Karpas-422 (cell line): Measurements from ENCODE around the gene THSD1. TPM values are rescaled to one million over a fixed set of nuclear protein-coding genes. Genes with fewer than 3 reads are reported as not detected.

Experiments used
- DNase-seq: peaks from one replicate; pipeline ENCODE4 v3.0.0-alpha.2; 2015
- H2AFZ ChIP-seq: fragments of 200-600 bp; sonication (generic); 2 replicates; pipeline ENCODE4 v1.6.1; 2014; ENCODE audit warnings: antibody characterized with exemption, low read length, mixed read lengths
- H3K27ac ChIP-seq: fragments of 200-600 bp; sonication (generic); 2 replicates; pipeline ENCODE4 v1.5.1; 2014; ENCODE audit warnings: mild to moderate bottlenecking, low read length, moderate library complexity
- H3K27me3 ChIP-seq: fragments of 200-600 bp; sonication (generic); 2 replicates; pipeline ENCODE4 v1.6.1; 2014; ENCODE audit warnings: low read length, mixed read lengths
- H3K36me3 ChIP-seq: fragments of 200-600 bp; sonication (generic); 2 replicates; pipeline ENCODE4 v1.6.1; 2014; ENCODE audit warnings: low read length, mixed read lengths; ENCODE audit not compliant: insufficient read depth
- H3K4me1 ChIP-seq: fragments of 200-600 bp; sonication (generic); 2 replicates; pipeline ENCODE4 v1.6.1; 2014; ENCODE audit warnings: mild to moderate bottlenecking, low read length, mixed read lengths
- H3K4me2 ChIP-seq: fragments of 200-600 bp; sonication (generic); 2 replicates; pipeline ENCODE4 v1.6.1; 2014; ENCODE audit warnings: low read length, low read depth, mild to moderate bottlenecking; ENCODE audit not compliant: poor library complexity, severe bottlenecking
- H3K4me3 ChIP-seq: fragments of 200-600 bp; sonication (generic); 2 replicates; pipeline ENCODE4 v1.5.1; 2014; ENCODE audit warnings: mild to moderate bottlenecking, antibody characterized with exemption, low read length, mixed read lengths
- H3K79me2 ChIP-seq: fragments of 200-600 bp; sonication (generic); 2 replicates; pipeline ENCODE4 v1.6.1; 2014; ENCODE audit warnings: mild to moderate bottlenecking, low read length, mixed read lengths
- H3K9ac ChIP-seq: fragments of 200-600 bp; sonication (generic); 2 replicates; pipeline ENCODE4 v1.6.0; 2014; ENCODE audit warnings: low read length
- H3K9me2 ChIP-seq: fragments of 200-600 bp; sonication (generic), shearing (Covaris generic); replicated peaks from 2 replicates; pipeline ENCODE4 v1.6.0; 2014; ENCODE audit warnings: mild to moderate bottlenecking, low read length, moderate library complexity; ENCODE audit not compliant: insufficient read depth
- H3K9me3 ChIP-seq: fragments of 300-700, 200-600 bp; sonication (generic); 2 replicates; pipeline ENCODE4 v1.6.1; 2014; ENCODE audit warnings: low read length, mixed read lengths
- H4K20me1 ChIP-seq: fragments of 200-600 bp; sonication (generic); 2 replicates; pipeline ENCODE4 v1.6.1; 2014; ENCODE audit warnings: mild to moderate bottlenecking, antibody characterized with exemption, low read length, low read depth; ENCODE audit not compliant: insufficient read depth
- total RNA-seq: library from RNA; depleted of rRNA; stranded (reverse); fragments of >200 nt; shearing (Covaris generic); gene quantifications from 2 replicates; pipeline ENCODE4 v1.2.3, GENCODE V29; 2014; ENCODE audit warnings: low replicate concordance; rRNA removed

THSD1 gene, protein sequence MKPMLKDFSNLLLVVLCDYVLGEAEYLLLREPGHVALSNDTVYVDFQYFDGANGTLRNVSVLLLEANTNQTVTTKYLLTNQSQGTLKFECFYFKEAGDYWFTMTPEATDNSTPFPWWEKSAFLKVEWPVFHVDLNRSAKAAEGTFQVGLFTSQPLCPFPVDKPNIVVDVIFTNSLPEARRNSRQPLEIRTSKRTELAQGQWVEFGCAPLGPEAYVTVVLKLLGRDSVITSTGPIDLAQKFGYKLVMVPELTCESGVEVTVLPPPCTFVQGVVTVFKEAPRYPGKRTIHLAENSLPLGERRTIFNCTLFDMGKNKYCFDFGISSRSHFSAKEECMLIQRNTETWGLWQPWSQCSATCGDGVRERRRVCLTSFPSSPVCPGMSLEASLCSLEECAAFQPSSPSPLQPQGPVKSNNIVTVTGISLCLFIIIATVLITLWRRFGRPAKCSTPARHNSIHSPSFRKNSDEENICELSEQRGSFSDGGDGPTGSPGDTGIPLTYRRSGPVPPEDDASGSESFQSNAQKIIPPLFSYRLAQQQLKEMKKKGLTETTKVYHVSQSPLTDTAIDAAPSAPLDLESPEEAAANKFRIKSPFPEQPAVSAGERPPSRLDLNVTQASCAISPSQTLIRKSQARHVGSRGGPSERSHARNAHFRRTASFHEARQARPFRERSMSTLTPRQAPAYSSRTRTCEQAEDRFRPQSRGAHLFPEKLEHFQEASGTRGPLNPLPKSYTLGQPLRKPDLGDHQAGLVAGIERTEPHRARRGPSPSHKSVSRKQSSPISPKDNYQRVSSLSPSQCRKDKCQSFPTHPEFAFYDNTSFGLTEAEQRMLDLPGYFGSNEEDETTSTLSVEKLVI
- 1.1 and 1.6 TPM in 2 replicates for total RNA-seq

DNA sequence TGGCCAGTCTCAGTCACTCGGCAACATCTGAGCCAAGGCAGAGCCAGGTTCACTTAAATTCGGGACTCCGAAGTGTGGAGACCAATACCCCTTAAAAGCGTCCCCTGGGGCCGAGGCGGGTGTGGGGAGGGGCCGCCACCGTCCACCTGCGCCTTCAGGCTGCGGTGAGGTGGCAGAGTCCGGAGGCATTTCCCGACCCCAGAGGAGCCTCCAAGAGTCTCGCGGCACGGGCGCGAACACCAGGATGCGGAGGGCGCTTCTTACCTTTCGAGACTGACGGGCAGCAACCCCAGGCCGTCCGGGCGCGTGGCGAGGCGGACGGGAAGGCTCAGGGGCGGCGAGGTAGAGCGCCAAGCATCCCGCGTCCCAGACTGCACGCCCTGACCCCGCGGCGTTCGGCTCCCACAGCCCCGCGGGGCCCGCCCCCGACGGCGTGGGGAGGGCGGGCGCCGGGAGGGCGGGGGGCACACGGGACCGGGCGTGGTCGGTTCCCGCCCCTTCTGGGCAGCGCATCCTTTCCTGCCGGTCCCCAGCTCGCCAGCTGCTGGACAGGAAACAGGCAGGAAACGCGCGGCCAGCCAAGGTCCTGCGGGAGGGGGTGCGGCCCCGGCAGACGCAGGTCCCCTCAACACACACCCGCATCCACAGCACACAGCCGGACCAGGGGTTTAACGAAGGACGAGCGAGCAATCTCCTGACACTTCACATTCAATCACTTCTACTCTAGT, at the start of gene THSD1:
TSS of gene THSD1 (minus strand) at position 406 of the 728 bp plus-strand sequence. CDS start 3,572 bp downstream, outside the sequence.
- Histone ChIP-seq H3K27ac (no peak within 1 kb of the TSS), H3K4me1 (peaks cover 4% of the 10 kb centered on the region; the same call in 1 of the 2 replicates), H3K79me2 (no peaks in the 10 kb centered on the region), H3K9me2 (no peaks in the 10 kb centered on the region), H3K4me3 (no peak within 1 kb of the TSS), H2AFZ (no peak within 1 kb of the TSS), H3K9me3 (no peaks in the 10 kb centered on the region), H3K4me2 (no peak within 1 kb of the TSS), H3K27me3 (no peaks in the 10 kb centered on the region), H4K20me1 (no peaks in the 10 kb centered on the region), H3K36me3 (no peaks in the 10 kb centered on the region), H3K9ac (no peak within 1 kb of the TSS)
- no peak for DNase-seq

DNA sequence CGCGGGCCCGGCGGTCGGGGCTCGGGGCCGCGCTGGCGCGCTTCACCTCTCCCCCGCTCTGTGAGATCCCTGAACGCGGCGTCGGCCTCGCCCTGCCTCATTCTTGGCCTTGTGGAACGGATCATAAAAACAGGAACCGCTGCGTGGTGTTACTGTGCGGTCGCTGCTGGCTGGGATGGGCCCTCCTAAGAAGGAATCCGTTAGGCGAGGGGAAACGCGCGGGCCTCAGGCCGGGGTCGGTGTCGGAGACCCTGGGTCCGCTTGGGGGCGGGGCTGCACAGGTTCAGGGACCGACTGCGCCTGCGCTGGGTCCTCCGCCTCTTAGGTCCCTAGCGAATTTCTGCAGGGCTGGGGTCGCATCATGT, 49.7 kb upstream of the THSD1 start:
- H3K9ac ChIP-seq, result peak overlapping the region; percentile 92
- H3K27ac ChIP-seq, result peak overlapping the region; percentile 88
- no peaks in the 10 kb centered on the region for H3K27me3 ChIP-seq
- H3K4me3 ChIP-seq, result peak overlapping the region; percentile 94
- H3K79me2 ChIP-seq, result peaks cover 49% of the 10 kb centered on the region
- H3K9me2 ChIP-seq, result no peaks in the 10 kb centered on the region
- peak overlapping the region; percentile 64 for H3K4me2 ChIP-seq
- DNase-seq, result peak; percentile 92
- peak overlapping the region; percentile 42; the same call in 1 of the 2 replicates for H2AFZ ChIP-seq
- no peaks in the 10 kb centered on the region for H4K20me1 ChIP-seq
- peaks cover 36% of the 10 kb centered on the region for H3K4me1 ChIP-seq
- peaks cover 21% of the 10 kb centered on the region; the same call in 1 of the 2 replicates for H3K36me3 ChIP-seq
- H3K9me3 ChIP-seq, result no peaks in the 10 kb centered on the region

DNA sequence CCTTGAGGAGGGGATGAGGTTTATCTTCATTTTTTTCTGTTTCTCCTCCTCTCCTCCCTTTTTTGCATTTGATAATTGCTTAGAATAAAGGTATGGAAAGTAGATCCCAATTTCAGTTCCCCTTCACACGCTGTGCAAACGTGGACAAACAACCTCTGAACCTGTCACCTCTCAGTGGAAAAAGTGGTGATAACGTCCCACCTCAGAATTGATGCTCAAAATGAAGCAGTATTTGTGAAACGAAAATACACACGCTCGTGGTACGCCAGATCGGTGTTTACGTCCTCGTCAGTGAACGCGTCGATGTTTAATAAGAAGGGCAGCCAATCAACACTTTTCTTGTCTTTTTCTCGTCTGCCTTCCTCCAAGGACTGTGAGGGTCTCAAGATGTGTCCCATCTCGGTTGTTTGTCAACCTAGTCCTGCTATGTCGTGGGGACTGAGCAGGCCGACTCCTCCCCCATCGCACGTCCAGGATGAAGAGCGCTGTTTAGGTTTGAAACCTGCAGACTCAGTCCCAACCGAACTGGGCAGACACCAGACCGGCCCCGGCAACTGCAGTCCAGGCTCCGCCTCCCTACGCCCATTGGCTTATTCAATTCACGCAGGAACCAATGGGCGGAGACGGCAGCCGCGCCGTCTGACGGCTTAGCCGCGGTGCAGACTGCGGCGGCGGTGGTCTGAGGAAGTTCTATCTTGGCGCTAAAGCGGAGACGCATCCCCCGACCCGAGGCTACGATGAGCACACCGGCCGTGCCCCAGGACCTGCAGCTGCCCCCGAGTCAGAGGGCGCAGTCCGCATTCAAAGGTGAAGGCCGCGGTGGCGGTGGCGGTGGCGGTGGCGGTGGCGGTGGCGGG, 49.1 kb upstream of the THSD1 start, which contains the start of gene CKAP2:
TSS of gene CKAP2 (plus strand) at position 659 of the 857 bp plus-strand sequence. CDS start at position 738, 79 bp downstream.
- H3K79me2 ChIP-seq, result peaks cover 45% of the 10 kb centered on the region
- H3K9me2 ChIP-seq, result no peaks in the 10 kb centered on the region
- peaks cover 37% of the 10 kb centered on the region for H3K4me1 ChIP-seq
- H3K4me3 ChIP-seq, result peak within 1 kb of the TSS; percentile 94
- H3K36me3 ChIP-seq, result peaks cover 20% of the 10 kb centered on the region; the same call in 1 of the 2 replicates
- H3K9ac ChIP-seq, result peak within 1 kb of the TSS; percentile 92
- peak within 1 kb of the TSS; percentile 42 for H2AFZ ChIP-seq
- peak within 1 kb of the TSS; percentile 88 for H3K27ac ChIP-seq
- no peaks in the 10 kb centered on the region for H3K9me3 ChIP-seq
- DNase-seq, result peak; percentile 97
- no peaks in the 10 kb centered on the region for H3K27me3 ChIP-seq
- H3K4me2 ChIP-seq, result peak within 1 kb of the TSS; percentile 64
- H4K20me1 ChIP-seq, result no peaks in the 10 kb centered on the region

DNA sequence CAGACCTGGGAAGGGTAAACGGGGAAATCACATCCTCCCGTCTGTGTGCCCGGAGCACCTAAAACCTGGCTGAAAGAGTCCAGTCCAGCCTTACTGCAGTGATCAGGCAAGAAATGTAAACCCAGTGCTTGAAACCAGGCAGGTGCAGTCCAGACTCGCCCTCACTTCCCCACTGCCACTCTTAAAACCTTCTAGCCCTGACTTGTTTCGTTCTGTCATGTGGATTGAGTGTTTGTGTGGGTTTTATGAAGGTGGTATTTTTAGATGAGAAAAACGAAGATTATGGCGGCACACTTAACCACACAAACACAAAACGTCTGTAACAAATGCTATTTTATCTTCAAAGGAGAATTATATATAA, 48.5 kb upstream of the THSD1 start:
- Histone ChIP-seq H3K79me2 (peaks cover 45% of the 10 kb centered on the region), H3K27ac (peak overlapping the region; percentile 88), H3K9me3 (no peaks in the 10 kb centered on the region), H3K27me3 (no peaks in the 10 kb centered on the region), H3K4me1 (peaks cover 37% of the 10 kb centered on the region), H3K9me2 (no peaks in the 10 kb centered on the region), H4K20me1 (no peaks in the 10 kb centered on the region), H3K4me2 (peak overlapping the region; percentile 64), H3K4me3 (peak overlapping the region; percentile 94), H3K9ac (peak overlapping the region; percentile 92), H2AFZ (peak overlapping the region; percentile 22), H3K36me3 (peaks cover 20% of the 10 kb centered on the region; the same call in 1 of the 2 replicates)
- DNase-seq, result peak; percentile 60

DNA sequence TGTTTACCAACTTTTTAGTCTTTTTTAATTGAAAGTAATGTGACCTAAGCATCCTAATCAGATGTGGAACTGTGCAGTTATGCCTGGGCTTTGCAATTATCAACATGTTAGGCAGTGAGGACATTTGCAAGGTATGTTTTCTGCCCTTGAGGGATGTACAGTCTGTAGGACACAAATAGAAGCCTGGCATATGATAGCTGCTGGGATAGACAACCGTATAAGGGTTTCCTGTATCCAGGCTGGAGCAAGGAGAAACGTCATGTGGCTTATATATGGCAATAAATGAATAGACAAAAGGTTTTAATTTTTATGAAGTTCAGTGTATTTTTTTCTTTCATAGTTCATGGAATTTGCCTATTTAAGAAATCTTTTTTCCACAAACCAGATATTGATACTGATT, 46.5 kb upstream of the THSD1 start:
- Histone ChIP-seq H3K79me2 (peaks cover 47% of the 10 kb centered on the region), H4K20me1 (peaks cover 6% of the 10 kb centered on the region; the same call in 1 of the 2 replicates)

DNA sequence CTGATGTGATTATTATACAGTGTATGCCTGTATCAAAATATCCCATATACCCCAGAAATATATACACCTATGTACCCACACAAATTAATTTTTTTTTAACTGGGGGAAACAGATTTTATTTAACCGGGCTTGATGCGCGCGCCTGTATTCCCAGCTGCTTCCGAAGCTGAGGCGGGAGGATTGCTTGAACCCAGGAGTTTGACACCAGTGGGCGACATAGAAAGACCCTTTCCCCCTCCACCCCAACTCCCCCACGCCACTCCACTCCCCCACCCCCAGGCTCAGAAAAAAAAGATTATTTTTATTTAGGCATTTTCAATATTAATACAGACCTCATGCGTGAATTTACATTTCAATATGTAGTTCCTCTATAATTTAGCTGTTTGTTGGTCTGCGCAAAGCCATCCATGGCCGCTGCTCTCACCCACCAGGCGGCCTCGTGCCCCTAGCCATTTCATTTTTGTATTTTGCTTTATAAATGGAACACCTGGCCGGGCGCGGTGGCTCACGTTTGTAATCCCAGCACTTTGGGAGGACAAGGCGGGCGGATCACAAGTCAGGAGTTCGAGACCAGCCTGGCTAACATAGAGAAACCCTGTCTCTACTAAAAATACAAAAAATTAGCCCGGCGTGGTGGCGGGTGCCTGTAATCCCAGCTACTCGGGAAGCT, 45.3 kb upstream of the THSD1 start:
- Histone ChIP-seq H3K9me3 (no peaks in the 10 kb centered on the region), H3K27me3 (no peaks in the 10 kb centered on the region), H3K9me2 (no peaks in the 10 kb centered on the region), H3K79me2 (peaks cover 47% of the 10 kb centered on the region), H3K9ac (peak overlapping the region; percentile 61; the same call in 1 of the 2 replicates), H2AFZ (no peak overlapping the region), H3K4me1 (peaks cover 39% of the 10 kb centered on the region), H3K36me3 (peaks cover 5% of the 10 kb centered on the region; the same call in 1 of the 2 replicates), H4K20me1 (peaks cover 6% of the 10 kb centered on the region; the same call in 1 of the 2 replicates), H3K27ac (no peak overlapping the region), H3K4me2 (peak overlapping the region; percentile 70), H3K4me3 (peak overlapping the region; percentile 70; the same call in 1 of the 2 replicates)
- no peak for DNase-seq

More for the DNA sequence above, 46.5 kb upstream of the THSD1 start:
- Histone ChIP-seq H2AFZ (no peak overlapping the region), H3K27ac (no peak overlapping the region), H3K4me2 (no peak overlapping the region), H3K4me1 (peaks cover 50% of the 10 kb centered on the region), H3K9me3 (no peaks in the 10 kb centered on the region), H3K27me3 (no peaks in the 10 kb centered on the region), H3K9me2 (no peaks in the 10 kb centered on the region), H3K36me3 (peaks cover 13% of the 10 kb centered on the region; the same call in 1 of the 2 replicates), H3K9ac (no peak overlapping the region), H3K4me3 (no peak overlapping the region)
- no peak for DNase-seq

DNA sequence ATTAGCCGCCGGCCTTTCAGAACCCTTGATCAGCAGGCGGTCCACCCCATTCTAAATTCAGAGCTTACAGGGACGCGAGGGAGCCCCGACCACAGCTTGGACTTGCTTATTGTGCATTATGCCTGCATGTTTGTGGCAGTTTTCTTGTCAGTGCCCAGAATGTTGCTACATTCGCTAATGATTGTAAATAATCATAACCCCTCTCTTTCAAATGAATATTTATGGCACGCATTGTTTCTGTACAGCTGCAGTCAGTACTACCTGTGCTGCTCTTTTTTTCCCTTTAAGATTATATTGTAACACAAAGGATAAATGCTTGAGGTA, 44.8 kb upstream of the THSD1 start:
- Histone ChIP-seq H3K27me3 (no peaks in the 10 kb centered on the region), H3K9me2 (no peaks in the 10 kb centered on the region), H4K20me1 (peaks cover 6% of the 10 kb centered on the region; the same call in 1 of the 2 replicates), H3K9ac (peak overlapping the region; percentile 61), H3K4me1 (peaks cover 36% of the 10 kb centered on the region), H3K4me2 (peak overlapping the region; percentile 70), H2AFZ (peak overlapping the region; percentile 75; the same call in 1 of the 2 replicates), H3K9me3 (no peaks in the 10 kb centered on the region), H3K4me3 (peak overlapping the region; percentile 70; the same call in 1 of the 2 replicates), H3K36me3 (peaks cover 5% of the 10 kb centered on the region; the same call in 1 of the 2 replicates), H3K27ac (no peak overlapping the region), H3K79me2 (peaks cover 46% of the 10 kb centered on the region)
- DNase-seq, result no peak
